ENCODE measurements around the gene CIITA.

DNA sequence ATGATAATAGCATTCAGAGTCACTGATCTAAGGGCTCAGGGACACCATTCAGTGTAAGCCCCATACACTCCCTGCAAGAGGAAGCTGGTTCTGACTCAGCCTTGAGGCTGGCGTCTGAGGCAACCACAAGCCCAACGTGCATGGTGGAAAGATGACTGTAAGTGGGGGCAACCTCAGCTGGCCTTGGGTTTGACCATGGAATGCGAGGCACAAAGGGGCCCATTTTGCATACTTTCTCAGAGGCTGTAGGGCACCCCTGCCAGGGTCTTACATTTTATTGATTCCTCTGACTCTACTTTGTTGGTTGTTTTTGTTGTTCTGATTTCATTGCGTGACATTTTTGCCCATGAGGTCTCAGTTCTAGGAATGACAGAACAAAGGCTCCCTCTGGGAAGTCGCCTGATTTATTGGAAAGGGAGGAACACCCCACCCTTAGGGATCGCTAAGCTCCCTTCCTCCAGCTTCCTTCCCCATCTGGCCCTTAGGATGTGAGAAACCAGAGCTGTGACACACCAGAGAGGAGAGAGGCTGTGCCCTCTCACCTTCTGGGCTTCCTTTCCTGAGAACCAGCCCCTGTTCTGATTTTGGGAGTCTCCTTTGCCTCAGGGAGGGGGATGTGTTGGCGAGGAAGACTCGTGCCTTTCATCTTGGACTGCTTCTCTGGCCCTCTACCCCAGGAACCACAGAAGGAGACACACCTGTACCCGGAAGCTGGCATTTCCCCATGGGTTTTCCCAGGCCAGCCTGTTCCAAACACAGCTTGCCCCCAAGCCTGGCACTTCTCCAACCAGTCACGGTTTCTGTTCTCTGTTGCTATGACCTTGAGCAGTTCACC, 5.6 kb upstream of the CIITA start:
- TF ChIP-seq, protein P1, sequence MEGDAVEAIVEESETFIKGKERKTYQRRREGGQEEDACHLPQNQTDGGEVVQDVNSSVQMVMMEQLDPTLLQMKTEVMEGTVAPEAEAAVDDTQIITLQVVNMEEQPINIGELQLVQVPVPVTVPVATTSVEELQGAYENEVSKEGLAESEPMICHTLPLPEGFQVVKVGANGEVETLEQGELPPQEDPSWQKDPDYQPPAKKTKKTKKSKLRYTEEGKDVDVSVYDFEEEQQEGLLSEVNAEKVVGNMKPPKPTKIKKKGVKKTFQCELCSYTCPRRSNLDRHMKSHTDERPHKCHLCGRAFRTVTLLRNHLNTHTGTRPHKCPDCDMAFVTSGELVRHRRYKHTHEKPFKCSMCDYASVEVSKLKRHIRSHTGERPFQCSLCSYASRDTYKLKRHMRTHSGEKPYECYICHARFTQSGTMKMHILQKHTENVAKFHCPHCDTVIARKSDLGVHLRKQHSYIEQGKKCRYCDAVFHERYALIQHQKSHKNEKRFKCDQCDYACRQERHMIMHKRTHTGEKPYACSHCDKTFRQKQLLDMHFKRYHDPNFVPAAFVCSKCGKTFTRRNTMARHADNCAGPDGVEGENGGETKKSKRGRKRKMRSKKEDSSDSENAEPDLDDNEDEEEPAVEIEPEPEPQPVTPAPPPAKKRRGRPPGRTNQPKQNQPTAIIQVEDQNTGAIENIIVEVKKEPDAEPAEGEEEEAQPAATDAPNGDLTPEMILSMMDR (IDR thresholded peaks at IDR 0.05) = no peak
- TF ChIP-seq POLR2A (IDR thresholded peaks at IDR 0.05) = no peak

Data from Peyer's patch (tissue), 4 donors.